Left lobe of liver (tissue), 2 donors: Measurements from ENCODE around the gene CYP2A6. TPM values are rescaled to one million over a fixed set of nuclear protein-coding genes. Genes with fewer than 3 reads are reported as not detected.
"Not testable (repeated sequence)": the region's sequence is repeated elsewhere in the genome, so short reads cannot be mapped to it uniquely, and the experiment has no call there.

Source experiments
- ATAC-seq: fragments of 200-7000 bp; cut with Tn5 transposase; one replicate; pipeline ENCODE4 v1.9.1; 2020; ENCODE audit warnings: mild to moderate bottlenecking, moderate library complexity
- DNase-seq: peaks from one replicate; pipeline ENCODE4 v3.0.0-alpha.2; 2020; ENCODE audit warnings: low spot score
- total RNA-seq: library from RNA; stranded (reverse); gene quantifications from one replicate; pipeline ENCODE4 v1.2.1, GENCODE V29; 2021
- donor health status: DM: no; HTN: no; CAD: no; lungs with moderate emphysema.
- donor health status: DM: no; HTN: yes; CAD: no.

CYP2A6 gene, protein sequence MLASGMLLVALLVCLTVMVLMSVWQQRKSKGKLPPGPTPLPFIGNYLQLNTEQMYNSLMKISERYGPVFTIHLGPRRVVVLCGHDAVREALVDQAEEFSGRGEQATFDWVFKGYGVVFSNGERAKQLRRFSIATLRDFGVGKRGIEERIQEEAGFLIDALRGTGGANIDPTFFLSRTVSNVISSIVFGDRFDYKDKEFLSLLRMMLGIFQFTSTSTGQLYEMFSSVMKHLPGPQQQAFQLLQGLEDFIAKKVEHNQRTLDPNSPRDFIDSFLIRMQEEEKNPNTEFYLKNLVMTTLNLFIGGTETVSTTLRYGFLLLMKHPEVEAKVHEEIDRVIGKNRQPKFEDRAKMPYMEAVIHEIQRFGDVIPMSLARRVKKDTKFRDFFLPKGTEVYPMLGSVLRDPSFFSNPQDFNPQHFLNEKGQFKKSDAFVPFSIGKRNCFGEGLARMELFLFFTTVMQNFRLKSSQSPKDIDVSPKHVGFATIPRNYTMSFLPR
- total RNA-seq = 2,152 TPM

DNA sequence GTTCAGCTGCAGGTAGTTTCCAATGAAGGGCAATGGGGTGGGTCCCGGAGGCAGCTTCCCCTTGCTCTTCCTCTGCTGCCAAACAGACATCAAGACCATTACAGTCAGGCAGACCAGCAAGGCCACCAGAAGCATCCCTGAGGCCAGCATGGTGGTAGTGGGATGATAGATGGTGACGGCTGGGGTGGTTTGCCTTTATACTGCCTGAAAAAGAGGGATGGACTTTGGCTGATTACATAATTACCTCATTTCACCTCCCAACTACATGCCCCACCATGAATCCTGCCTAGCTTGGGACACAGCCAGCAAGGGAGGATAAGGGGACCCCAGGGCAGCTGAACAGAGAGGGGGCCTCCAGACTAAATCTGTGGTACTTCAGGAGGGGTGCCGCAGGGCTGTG is at the start of gene CYP2A6:
CYP2A6 (minus strand) TSS at position 171 of the 400 bp plus-strand sequence; CDS start at position 150, 21 bp downstream.
- ATAC-seq = peak; percentile 36
- DNase-seq = peak; percentile 82

DNA sequence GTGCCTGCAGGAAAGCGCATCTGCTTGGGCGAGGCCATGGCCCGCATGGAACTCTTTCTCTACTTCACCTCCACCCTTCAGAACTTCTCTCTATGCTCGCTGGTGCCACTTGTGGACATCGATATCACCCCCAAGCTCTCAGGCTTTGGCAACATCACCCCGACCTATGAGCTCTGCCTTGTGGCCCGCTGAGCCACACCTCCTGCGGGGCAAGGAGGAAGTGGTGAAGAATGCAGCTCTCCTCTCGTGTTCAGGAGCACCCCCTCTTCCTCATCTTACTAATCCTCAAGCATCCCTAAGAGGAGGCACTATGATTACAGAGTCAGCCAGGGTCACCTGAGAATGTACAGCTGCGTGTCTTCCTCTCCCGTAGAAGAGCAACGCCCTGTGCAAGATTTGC is 49.7 kb upstream of the CYP2A6 start:
- peak; percentile 34 for DNase-seq
- not testable (repeated sequence) for ATAC-seq

DNA sequence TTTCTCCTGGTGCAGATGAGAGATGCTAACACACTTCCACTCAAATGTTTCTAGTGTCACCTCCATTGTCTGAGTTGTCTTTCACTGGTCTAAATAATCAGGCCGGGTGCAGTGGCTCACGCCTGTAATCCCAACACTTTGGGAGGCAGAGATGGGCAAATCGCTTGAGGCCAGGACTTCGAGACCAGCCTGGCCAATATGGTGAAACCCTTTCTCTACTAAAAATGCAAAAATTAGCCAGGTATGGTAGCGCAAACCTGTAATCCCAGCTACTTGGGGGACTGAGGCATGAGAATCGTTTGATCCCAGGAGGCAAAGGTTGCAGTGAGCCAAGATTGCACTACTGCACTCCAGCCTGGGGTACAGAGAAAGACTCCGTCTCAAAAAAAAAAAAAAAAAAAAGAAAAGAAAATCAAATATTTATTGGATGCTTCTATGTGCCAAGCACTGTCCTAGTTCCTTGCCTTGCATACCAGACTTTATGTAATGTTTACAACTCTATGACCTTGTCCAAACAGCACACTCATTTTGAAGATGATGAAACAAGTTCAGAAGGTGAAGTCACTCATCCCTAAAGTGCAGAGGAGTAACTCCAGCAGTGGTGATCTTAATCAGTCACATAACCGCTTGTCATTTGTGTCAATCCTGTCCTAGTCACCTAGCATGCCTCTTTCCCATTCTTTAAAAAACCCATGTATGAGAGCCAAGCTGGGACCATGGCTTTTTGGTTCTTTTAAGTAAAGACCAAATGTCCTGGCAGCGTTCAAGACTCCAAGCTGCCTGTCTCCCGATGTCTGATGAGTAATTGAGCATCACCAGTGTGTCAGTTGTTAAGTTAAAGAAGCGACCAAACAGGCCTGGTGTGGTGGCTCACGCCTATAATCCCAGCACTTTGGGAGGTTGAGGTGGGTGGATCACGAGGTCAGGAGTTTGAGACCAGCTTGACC is 46.9 kb upstream of the CYP2A6 start:
- not testable (repeated sequence) for DNase-seq
- peak; percentile 88 for ATAC-seq

DNA sequence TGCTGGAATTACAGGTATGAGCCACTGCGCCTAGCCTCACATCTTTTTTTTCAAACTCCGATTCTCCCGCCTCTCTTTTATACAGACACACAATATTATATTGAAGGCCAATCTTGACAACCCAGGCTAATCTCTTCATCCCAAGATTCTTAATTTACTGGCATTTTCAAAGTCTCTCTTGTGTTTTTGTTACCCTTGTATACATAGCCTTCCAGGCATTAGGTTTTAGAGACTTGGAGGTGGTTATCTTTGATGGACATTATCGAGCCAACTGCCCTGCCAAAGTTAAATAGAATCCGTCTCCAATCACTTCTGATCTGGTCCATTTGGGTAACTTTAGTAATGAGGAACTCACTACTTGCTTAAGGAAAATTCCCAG is 46.2 kb upstream of the CYP2A6 start:
- DNase-seq (no peak), ATAC-seq (no peak)

DNA sequence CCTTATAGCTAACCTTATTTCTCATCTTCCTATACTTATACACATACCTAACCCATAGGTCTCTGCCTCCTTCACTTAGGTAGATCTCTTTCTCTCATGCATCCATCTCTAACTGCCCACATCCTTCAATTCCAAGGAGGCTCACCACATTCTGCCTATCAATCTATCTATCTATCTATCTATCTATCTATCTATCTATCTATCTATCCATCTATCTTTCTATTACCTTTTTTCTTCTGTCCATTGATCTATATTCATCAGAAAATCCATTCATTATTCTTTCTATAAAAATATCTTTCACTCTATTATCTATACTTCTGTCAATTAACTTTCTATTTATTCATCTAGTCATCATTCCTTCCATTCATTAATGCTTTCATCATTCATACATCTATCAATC is 42.9 kb upstream of the CYP2A6 start:
- no peak for DNase-seq
- no peak for ATAC-seq

DNA sequence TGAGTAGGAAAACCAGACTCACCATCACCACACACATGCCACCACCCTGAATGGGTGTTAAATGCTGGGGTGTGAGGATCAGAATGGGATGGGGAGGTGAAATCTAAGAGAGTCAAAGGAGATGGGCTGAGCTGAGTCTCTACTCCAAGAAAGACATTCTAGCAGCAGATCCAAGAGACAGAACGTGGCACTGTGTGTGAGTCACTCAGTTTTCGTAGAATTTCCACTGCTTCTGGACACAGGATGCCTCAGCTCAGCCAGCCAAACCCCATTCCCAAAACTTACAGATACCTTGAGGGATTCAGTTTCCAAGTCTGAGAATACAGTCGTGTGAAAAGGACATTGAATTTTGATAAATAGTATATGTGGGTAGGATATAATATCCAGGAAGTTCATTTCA is 39.1 kb upstream of the CYP2A6 start:
- ATAC-seq (no peak), DNase-seq (peak; percentile 14)

DNA sequence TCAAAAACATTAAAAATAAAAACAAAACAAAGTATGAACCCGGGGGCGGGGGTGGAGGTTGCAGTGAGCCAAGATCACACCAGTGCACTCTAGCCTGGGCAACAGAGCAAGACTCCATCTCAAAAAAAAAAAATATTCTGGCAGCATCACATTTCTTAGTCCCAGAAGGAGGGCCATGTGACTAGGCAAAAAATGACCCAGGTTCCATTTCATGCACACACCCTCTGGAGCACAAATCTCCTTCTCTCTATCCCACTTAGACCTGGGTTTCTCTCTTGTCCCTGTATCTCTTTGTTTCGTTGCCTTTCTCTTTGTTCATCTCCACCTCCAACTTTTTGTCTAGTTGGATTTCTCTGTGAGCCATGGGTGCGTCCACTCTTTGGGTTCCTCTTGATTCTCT is 37.9 kb upstream of the CYP2A6 start:
- DNase-seq (no peak), ATAC-seq (no peak)

DNA sequence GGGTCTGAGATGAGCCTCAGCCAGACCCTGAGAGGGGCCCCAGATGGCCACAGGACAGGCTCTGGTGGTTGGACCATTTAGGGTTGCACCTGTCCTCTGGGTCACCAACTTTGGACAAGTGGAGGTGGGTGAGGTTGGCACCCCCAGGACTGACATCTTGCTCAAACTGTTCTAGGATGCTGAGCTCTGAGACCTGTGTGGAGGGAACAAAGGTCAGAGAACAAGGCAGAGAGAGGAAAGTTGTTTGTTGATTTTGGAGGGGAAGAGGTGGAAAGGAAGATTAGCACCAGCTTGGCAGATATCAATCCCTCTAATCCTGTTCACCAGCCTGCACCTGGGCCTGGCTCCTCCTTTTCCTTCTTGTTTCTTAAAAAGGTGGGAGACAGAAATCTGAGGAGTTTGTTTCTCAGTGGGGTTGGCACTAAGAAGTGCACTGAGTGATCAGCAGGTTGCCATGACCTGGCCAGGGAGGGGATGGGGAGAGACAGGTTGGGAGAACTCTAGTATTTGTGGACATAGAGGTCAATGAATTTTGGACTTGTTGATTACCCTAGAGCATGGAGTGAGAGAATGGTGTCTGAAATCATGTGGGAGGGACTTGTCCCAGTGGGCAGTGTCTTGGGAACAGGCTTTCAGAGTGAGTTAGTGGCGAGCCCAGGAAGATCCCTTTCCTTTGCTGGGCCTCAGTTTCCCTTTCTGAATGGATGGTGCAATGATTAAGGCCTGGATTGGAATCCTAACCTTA is 34.1 kb upstream of the CYP2A6 start:
- DNase-seq = peak; percentile 55
- ATAC-seq = peak; percentile 83

DNA sequence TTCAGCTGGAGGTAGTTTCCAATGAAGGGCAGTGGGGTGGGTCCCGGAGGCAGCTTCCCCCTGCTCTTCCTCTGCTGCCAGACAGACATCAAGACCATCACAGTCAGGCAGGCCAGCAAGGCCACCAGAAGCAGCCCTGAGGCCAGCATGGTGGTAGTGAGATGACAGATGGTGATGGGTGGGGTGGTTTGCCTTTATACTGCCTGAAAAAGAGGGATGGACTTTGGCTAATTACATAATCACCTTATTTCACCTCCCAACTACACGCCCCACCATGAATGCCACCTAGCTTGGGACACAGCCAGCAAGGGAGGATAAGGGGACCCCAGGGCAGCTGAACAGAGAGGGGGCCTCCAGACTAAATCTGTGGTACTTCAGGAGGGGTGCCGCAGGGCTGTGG is 31.8 kb upstream of the CYP2A6 start, which contains the start of gene CYP2A7:
CYP2A7 (minus strand) TSS at position 170 of the 400 bp plus-strand sequence; CDS start at position 149, 21 bp downstream.
- peak; percentile 43 for ATAC-seq
- DNase-seq = peak; percentile 55

DNA sequence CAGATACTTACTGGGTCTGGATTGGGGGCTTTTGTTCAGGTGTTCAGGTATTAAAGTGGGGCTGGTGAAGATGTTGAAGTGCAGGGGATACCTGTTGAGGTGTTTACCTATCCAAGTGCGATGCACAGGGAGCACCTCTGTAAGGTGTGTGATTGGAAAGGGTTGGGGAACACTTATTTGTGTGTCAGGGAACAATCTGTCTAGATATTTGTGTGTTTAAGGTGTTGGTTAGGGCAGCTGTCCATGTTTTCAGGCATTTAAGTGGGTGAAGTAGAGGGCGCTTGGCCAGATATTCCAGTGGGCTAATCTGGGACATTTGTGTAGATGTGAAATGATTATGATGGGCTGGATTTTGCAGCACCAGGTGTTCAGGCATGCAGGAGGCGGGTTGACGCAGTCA is 29.1 kb upstream of the CYP2A6 start:
- not testable (repeated sequence) for ATAC-seq, DNase-seq

DNA sequence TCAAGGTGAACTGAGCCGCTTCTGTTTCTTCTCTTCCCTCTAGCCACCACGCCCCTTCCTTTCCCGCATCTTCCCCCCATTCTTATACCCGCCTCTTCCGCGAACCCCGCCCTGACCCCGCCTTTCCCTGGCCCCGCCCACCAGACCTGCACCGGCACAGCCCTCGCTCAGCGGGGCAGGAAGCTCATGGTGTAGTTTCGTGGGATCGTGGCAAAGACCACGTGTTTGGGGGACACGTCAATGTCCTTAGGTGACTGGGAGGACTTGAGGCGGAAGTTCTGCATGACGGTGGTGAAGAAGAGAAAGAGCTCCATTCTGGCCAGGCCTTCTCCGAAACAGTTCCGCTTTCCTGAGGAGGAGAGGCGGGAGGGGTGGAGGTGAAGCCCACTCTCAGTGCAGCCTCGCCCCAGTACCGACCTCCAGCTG is 25.3 kb upstream of the CYP2A6 start:
- ATAC-seq (peak; percentile 57), DNase-seq (peak; percentile 75)

DNA sequence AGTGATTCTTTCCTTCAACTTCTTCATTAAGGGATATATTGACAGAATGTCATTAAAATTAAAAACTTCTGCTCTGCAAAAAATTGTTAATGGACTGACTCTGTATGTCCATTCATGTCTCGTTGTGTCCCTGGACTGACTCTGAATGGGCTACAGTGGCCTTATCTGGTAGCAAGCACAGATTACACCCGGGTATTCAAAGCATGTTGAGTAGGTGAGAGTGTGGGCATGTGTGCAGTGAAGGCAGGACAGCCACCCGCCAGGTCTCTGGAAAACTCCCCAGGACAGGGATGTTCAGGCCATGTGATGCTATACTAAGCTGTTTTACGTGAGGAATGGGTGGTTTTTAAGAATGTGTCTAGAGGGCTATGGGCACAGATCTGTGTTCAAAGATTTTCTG is 24.6 kb upstream of the CYP2A6 start:
- ATAC-seq = peak; percentile 44
- DNase-seq = not testable (repeated sequence)

DNA sequence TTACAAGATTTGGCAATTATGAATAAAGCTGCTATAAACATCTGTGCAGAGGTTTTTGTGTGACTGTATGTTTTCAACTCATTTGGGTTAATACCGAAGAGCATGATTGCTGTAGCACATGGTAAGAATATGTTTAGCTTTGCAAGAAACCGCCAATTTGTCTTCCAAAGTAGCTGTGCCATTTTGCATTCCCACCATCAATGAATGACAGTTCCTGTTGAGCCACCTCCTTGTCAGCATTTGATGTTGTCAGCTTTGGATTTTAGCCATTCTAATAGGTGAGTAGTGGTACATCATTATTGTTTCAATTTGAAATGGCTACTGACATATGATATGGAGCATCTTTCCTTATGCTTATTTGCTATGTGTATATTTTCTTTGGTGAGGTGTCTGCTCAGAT is 23.6 kb upstream of the CYP2A6 start:
- not testable (repeated sequence) for DNase-seq
- peak; percentile 49 for ATAC-seq

DNA sequence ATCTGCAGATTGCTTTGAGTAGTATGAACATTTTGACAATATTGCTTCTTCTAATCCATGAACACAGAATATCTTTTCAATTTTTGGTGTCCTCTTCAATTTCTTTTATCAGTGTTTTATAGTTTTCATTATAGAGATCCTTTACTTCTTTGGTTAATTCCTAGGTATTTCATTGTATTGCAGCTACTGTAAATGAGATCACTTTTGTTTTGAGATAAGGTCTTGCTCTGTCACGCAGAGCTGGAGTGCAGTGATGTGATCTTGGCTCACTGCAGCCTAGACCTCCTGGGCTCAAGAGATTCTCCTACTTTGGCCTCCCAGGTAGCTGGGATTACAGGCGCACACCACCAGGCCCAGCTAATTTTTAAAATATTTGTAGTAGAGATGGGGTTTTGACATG is 22.0 kb upstream of the CYP2A6 start:
- DNase-seq = no peak
- no peak for ATAC-seq

DNA sequence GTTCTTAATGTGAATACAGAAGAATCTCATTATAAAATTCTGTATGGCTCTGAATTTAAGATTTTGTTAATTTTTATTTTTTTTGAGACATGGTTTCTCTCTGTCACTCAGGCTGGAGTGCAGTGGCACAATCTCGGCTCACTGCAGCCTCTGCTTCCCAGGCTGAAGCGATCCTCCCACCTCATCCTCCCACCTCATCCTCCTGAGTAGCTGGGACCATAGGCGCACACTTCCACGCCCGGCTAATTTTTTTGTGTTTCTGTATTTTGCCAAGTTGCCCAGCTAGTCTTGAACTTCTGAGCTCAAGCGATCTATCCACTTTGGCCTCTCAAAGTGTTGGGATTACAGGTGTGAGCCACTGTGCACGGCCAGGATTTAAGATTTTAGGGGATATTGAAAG is 17.5 kb upstream of the CYP2A6 start:
- ATAC-seq (no peak), DNase-seq (no peak)

DNA sequence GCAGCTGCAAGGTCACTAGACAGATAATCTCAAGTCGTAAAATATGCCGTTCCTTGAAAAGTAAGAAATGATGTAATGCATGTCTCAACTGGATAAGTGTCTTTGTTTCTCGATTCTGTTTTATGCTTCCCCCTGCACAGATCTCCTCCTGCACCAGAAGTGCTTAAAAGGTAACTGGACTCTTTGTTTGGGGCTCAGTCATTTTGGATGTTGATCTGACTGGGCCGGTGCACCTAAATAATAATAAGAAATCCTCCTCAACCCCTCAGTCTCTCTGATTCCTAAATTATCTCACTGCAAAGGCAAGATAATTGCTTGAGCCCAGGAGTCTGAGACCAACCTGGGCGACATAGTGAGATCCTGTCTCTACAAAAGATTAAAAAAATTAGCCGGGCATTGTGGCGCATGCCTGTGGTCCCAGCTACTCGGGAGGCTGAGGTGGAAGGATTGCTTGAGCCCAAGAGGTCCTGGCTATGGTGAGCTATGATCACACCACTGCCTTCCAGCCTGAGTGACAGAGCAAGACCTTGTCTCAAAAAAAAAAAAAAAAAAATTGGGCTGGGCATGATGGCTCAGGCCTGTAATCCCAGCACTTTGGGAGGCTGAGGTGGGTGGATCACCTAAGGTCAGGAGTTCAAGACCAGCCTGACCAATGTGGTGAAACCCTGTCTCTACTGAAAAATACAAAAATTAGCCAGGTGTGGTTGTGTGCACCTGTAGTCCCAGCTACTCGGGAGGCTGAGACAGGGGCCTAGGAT is 14.7 kb upstream of the CYP2A6 start:
- not testable (repeated sequence) for ATAC-seq, DNase-seq

DNA sequence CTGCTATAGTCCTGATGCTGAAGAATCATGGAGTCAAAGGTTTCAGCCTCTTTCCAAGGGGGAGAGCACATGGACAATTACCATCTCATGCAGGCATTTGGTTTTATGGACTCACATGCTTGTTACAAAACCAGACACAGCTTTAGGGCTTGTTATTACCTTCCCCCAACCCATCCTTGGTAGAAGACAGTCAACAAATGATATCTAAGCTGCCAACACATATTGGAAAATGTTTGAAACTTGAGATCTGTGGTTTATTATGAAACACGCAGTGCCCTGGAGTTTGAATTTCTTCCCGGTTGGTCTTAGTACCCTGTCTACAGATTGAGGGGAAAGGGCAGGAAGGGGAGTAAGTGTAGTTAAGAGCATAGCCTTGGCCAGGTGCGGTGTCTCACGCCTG is 12.5 kb upstream of the CYP2A6 start:
- DNase-seq (no peak), ATAC-seq (peak; percentile 72)

DNA sequence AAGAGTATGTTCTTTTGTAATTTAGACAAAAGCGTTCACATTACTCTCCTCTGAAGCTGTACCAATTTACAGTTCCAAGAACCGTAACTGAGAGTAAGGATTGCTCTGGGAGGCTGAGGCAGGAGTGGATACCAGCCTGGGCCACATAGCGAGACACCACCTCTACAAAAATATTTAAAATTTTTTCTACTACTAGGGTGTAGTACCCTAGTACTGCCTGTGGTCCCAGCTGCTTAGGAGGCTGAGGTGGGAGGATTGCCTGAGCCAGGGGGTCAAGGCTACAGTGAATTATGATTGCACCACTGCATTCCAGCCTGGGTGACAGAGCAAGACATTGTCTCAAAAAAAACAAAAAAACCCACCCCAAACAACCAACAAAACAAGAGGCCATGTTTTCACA is 12.1 kb upstream of the CYP2A6 start:
- ATAC-seq = peak; percentile 17

DNA sequence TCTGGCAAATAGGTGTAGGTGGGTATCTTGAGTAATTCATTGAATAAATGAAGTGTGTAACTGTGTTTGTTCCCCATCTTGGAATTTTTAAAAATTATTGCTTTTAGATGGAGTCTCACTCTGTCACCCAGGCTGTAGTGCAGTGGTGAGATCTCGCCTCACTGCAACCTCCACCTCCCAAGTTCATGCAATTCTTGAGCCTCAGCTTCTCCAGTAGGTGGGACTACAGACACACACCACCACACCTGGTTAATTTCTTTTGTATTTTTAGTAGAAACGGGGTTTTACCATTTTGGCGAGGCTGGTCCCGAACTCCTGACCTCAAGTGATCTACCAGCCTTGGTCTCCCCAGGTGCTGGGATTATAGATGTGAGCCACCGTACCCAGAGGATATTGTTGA is 7.9 kb upstream of the CYP2A6 start:
- no peak for ATAC-seq
- DNase-seq = no peak

More for the DNA sequence above, 12.1 kb upstream of the CYP2A6 start:
- no peak for DNase-seq
